Activated CD4-positive, CD25-positive, alpha-beta regulatory T cell treated with anti-CD3 and anti-CD28 coated beads, Interleukin-2, amount 50 U/mL, for 16 hours (primary cell): ENCODE results near the gene RNF215.
A peak's percentile ranks its signal among the peaks of the same experiment; 100 is the strongest.

Experiments
- DNase-seq: peaks from one replicate; pipeline ENCODE4 v3.0.0-alpha.2; 2020; ENCODE audit warnings: low read depth, low spot score

The RNF215 gene

DNA sequence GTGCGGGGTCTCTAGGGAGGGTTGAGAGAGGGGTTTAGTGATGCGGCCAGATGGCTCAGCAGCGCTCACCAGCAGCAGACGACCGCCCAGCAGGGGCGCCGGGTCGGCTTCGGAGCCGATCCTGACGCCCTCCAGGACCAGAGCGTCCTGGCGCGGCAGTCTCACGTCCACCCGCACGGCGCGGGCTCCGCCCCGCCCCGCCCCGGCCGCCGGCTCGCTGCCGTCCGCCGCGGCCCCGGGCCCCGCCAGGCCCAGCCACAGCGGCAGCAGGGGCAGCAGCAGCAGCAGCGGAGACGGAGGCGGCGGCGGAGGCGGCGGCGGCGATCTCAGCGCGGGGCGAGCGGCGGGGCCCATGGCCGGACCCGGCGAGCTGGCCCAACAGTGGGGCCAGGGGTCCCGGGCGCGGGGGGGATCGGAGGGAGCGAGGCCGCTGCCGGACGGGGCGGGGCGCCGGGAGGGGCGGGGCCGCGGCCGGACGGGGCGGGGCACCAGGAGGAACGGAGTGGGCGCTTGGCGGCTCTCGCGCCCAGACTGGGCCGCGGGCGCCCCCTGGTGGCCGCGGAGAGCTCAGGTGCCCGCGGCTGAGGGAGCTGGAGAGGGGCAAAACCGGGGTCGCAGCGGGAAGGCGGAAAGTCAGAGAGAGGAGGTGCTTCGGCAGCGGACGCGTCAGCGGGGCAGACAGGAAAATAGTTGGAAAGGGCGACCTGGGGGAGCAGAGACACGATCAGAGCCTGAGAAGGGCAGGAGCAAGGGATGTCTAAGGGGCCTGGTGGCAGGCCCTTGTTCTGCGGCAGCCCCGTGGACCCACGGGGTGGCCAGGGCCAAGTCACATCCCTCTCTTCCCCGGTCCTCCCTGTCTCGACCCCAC lies at the start of gene RNF215:
Gene RNF215 (minus strand): TSS at position 452 of the 868 bp plus-strand sequence. CDS start 98 bp downstream, at position 354.
- DNase-seq = peak; percentile 62

DNA sequence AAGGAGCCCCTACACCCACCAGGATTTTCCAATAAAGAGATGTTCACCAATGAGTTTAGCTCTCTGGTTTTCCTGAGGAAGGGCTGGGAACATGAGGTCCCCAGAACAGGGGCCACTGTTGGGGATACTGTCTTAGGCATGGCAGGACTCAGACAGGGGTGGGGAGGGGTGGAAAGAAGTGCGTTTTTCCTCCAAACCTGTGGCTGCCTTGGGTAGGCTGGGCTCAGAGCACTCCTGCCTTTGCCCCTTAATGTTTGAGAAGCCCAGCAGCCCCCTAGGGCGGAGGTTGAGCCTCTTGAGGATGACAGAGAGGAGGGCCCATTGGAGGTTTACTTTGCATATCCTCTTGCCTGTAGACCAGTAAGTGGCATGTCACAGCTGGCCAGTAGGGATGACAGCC lies 49.0 kb upstream of the RNF215 start:
- no peak for DNase-seq

- peak; percentile 71 for DNase-seq
Observed at GRCh38 chr22:30435674-30436126, 48.5 kb upstream of the RNF215 start.

DNA sequence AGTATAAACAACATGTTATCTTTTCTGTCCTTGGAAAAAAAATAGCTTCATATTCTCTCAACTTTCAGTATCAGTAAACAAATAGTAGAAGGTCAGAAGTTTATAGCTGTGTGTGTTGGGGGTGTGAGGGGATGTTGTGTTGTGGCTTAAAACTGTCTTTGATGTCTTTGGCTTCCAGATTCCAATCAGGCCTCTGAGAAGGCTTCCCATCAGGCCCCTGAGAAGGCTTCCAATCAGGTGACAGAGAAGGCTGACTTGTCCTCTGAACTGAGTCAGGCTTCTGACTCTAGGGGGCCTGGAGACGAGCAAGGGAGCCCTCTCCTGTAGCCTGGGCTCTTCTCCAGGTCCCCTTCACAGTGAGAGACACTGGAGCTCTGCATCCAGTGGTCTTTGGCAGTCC lies 47.6 kb upstream of the RNF215 start:
- DNase-seq = no peak

DNA sequence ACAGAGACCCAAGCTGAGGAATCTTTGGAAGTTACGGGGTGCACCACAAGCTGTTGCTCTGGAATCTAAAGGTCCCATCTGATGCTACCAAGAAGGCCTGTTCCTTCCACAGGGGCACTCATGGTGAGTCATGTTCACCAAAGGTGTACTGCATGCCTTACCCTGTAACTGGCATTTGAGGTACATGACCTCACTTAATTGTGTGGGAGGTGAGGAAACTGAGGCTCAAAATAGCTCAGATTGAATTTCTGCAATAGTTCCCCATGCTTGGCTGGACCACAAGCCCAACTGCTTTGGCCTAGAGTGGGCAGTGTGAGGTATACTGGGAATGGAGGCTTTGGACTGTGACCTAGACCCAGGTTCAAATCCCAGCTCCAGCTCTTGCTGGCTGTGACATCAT lies 46.6 kb upstream of the RNF215 start:
- no peak for DNase-seq

- no peak for DNase-seq
Observed at GRCh38 chr22:30433227-30433626, 46.0 kb upstream of the RNF215 start.

GRCh38 chr22:30432520-30432919 lies 45.3 kb upstream of the RNF215 start:
- no peak for DNase-seq

GRCh38 chr22:30432096-30432495 lies 44.9 kb upstream of the RNF215 start:
- DNase-seq = no peak

DNA sequence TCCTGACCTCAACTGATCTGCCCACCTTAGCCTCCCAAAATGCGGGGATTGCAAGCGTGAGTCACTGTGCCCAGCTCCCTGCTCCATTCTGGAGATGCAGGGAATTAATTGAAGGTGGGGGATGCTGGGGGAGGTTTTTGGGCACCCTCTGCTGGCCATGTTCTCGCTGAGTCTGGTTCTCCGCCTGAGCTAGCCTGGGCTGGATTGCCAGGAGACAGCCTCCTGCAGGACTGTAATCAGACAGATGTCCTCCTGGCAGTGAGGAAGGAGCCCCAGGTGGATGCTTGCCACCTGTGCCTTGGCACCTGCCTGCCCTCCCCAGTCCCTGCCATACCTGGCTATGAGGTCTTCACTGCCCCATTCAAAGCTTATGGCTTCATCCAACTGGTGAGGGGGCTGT lies 43.7 kb upstream of the RNF215 start:
- no peak for DNase-seq

DNA sequence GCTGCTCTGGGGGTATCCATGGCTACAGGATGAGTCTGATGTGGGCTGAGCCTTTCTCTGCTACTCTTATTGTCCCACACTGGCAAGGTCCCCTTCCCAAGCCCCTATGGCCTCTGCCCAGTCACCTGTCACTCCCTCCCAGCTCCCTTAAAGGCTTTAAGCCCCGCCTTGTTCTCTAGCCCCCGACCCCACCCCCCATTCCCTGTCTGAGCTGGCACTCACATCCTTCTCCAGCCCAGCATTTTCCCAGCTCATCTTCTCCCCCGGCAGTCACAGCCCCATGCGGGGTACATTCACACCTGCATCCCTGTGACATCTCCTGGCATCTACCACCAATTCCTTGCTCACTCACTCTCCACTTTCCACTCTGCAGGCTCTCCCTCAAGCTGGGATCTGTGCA lies 42.7 kb upstream of the RNF215 start:
- DNase-seq = no peak

DNA sequence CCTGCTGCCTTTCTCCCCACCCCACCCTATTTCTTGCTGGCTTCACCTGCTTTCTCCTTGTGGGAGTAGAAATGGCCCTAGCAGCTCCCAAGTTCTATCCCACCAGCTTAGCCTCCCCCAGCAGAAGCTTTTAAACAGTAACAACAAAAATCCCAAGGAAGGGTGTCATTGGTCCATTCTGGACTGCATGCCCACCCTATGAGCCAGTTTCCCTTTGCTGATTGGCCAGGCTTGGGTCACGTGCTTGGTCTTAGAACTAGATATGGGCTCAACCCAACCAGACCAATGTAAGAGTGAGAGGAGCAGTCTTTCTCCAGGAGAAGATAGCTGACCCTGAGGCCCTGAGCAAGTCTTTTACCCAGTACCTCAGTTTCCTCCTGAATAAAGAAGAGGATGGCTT lies 40.7 kb upstream of the RNF215 start:
- no peak for DNase-seq

DNA sequence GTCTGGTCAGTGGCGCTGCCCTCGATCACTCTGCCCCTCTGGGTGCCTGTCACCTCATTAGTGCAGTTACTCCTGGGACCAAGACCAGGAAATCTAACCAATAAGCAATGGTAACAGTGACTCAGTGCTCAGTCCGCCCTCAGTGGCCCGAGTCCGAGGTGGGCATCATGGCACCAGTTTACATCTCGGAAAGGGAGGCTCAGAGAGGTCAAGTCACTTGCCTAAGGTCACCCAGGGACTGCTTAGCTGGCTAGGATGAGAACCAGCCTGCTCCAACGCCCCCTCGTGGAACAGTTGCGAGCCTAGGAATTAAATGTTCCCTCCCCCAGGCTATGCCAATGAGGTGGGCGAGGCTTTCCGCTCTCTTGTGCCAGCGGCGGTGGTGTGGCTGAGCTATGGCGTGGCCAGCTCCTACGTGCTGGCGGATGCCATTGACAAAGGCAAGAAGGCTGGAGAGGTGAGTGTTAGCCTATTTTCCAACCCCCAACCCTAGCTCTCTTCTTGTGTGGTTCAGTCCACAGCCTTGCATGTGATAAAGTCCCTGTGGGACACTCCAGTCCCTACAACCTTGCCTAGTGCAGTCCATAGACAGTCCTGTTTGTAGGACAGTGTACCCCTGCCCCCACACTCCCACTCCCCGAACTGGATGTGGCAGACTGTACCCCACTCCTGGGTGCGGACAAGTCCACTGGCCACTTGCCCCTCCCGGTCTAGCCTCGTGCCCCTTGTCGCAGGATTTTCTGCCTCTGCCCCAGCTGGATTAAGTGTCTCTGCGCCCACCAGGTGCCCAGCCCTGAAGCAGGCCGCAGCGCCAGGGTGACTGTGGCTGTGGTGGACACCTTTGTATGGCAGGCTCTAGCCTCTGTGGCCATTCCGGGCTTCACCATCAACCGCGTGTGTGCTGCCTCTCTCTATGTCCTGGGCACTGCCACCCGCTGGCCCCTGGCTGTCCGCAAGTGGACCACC lies 39.5 kb upstream of the RNF215 start:
- DNase-seq = peak; percentile 78

- no peak for DNase-seq
Observed at GRCh38 chr22:30425616-30426387, 38.6 kb upstream of the RNF215 start, which contains the start of gene MTFP1. Gene MTFP1, plus strand, starts transcription at chr22:30425768. Its CDS starts 112 bp downstream, at chr22:30425880.

GRCh38 chr22:30425327-30425615 lies 38.1 kb upstream of the RNF215 start:
- DNase-seq = no peak

DNA sequence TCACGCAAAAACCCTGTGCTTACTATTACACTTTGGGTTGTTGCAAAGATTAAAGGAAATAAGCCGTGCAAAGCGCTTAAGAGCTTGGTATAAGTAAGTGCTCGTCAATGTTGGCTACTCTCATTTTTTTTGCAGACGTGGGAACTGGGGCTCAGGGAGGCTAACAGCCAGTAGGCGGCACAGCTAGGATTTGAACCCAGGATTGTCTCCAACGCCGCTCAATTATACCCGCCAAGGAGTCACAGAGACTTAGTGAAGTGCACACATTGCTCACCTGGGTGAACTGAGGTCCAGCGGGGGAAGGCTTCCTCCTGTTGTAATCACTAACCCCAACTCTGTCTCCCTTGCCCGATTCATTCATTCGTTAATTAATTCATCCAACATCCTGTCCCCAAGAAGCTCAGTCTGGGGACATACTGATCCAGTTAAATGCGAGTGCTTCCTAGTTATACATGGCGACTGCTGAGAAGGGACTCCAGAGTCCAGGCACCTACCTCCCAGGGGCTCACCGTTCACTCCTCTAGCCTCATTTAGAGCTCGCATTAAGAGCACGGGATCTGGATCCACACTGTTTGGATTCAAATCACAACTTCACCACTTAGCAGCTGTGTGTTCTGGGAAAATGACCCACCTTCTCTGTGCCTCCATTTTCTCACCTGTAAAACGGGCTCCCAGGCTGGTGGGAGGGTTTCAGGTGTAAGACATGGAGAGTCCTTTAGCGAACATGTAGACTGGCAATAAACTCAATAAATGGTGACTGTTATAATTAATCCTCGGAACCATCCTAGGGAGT lies 37.5 kb upstream of the RNF215 start:
- no peak for DNase-seq

GRCh38 chr22:30423959-30424533 lies 36.8 kb upstream of the RNF215 start:
- DNase-seq = peak; percentile 95

DNA sequence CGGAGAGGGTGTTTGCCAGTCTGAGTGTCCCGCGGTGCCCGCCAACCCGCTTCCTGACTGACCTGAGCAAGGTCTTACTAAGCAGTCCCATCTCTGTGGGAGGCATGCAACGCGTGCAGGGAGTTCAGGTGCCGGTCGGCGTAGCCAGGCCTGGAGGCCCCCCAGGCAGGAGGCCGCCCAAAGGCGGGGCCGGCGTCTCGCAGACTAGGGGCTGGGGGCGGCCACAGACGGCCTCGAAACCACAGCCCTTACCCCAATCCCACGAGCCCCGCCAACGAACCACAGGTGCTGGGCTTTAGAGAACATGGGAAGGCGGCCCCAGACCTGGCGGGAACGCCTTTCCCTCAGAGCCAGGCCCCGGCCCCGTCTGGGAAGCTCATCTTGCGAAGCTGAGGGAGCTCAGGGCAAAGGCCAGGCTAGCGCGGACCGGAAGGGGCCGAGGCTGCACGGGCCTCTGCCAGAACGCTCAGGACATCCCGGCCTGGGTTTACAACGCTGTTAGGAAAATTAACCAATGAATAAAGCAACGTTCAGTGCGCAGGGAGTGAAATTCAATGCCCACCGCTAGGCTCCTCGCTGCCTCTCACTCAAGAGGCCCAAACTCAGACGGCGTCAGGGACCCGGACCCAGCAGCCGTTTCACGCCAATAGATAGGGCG lies 36.2 kb upstream of the RNF215 start:
- no peak for DNase-seq

GRCh38 chr22:30422481-30423300 lies 35.5 kb upstream of the RNF215 start:
- no peak for DNase-seq
